Lung microvascular endothelial cell (primary cell): ENCODE data around the gene IRF2. TPM values are rescaled to one million over a fixed set of nuclear protein-coding genes. Genes with fewer than 3 reads are reported as not detected.
A peak's percentile ranks its signal among the peaks of the same experiment; 100 is the strongest.

Source experiments
- DNase-seq, 2 donors: peaks; one replicate each; pipeline versions ENCODE4 v3.0.0 to v3.0.0-alpha.2; 2010; ENCODE audit warnings: low read depth in 2 of 2
- total RNA-seq: library from RNA; depleted of rRNA; stranded (reverse); fragments of >200 nt; gene quantifications from 2 replicates; pipeline ENCODE4 v1.2.1, GENCODE V29; 2014

The IRF2 gene
- total RNA-seq, 1 donor from 2014 or later, result 20.6 TPM

- no peak for DNase-seq
Measured at GRCh38 chr4:184432127-184432922, 42.0 kb downstream of the IRF2 start.

GRCh38 chr4:184430163-184430562 lies 44.2 kb downstream of the IRF2 start:
- no peak for DNase-seq

GRCh38 chr4:184428787-184429186 lies 45.6 kb downstream of the IRF2 start:
- DNase-seq, result no peak

- DNase-seq, result no peak
Measured at GRCh38 chr4:184427687-184428086, 46.7 kb downstream of the IRF2 start.

GRCh38 chr4:184427093-184427492 lies 47.3 kb downstream of the IRF2 start:
- DNase-seq, result no peak

GRCh38 chr4:184424993-184425758 lies 49.2 kb downstream of the IRF2 start:
- peak in 1 of 2 donors; percentile 74 for DNase-seq

- no peak for DNase-seq
Measured at GRCh38 chr4:184424279-184424678, 50.1 kb downstream of the IRF2 start.

GRCh38 chr4:184423003-184423686 lies 51.2 kb downstream of the IRF2 start:
- DNase-seq, result no peak

GRCh38 chr4:184422378-184422777 lies 52.0 kb downstream of the IRF2 start:
- no peak for DNase-seq

GRCh38 chr4:184421533-184422155 lies 52.7 kb downstream of the IRF2 start:
- DNase-seq, result no peak

- DNase-seq, result no peak
Measured at GRCh38 chr4:184420881-184421416, 53.4 kb downstream of the IRF2 start.

- no peak for DNase-seq
Measured at GRCh38 chr4:184420402-184420801, 53.9 kb downstream of the IRF2 start.

GRCh38 chr4:184419976-184420375 lies 54.4 kb downstream of the IRF2 start:
- DNase-seq, result no peak

- DNase-seq, result peak in 1 of 2 donors; percentile 72
Measured at GRCh38 chr4:184417802-184418511, 56.4 kb downstream of the IRF2 start.

- DNase-seq, result peak; percentile 30 to 32
Measured at GRCh38 chr4:184416913-184417734, 57.2 kb downstream of the IRF2 start.

- no peak for DNase-seq
Measured at GRCh38 chr4:184415071-184415470, 59.3 kb downstream of the IRF2 start.

GRCh38 chr4:184413261-184414046 lies 60.9 kb downstream of the IRF2 start:
- peak; percentile 32 to 34 for DNase-seq

GRCh38 chr4:184410748-184411147 lies 63.6 kb downstream of the IRF2 start:
- no peak for DNase-seq
